Thymus (tissue), 11 donors: ENCODE results near the gene UNCX. TPM values are rescaled to one million over a fixed set of nuclear protein-coding genes. Genes with fewer than 3 reads are reported as not detected.
A peak's percentile ranks its signal among the peaks of the same experiment; 100 is the strongest.

Source experiments
- DNase-seq, 9 donors: peaks; one replicate each; pipeline ENCODE4 v3.0.0-alpha.2; 2013; ENCODE audit warnings: low spot score in 9 of 9, low read depth in 6 of 9, missing footprints in 1 of 9
- H3K27ac ChIP-seq, 2 donors: one replicate each; pipeline ENCODE4 v1.5.1; 2013; ENCODE audit warnings: control low read depth in 1 of 2, low read depth in 1 of 2, low read length in 1 of 2, mild to moderate bottlenecking in 1 of 2, moderate library complexity in 1 of 2
- H3K27me3 ChIP-seq, 2 donors: one replicate each; pipeline ENCODE4 v1.5.1; 2013; ENCODE audit warnings: low read length in 1 of 2; ENCODE audit not compliant: control insufficient read depth in 2 of 2, insufficient read depth in 1 of 2
- H3K36me3 ChIP-seq, 2 donors: one replicate each; pipeline ENCODE4 v1.5.1; 2013; ENCODE audit warnings: low read length in 1 of 2, mild to moderate bottlenecking in 1 of 2, moderate library complexity in 1 of 2; ENCODE audit not compliant: control insufficient read depth in 2 of 2, insufficient read depth in 2 of 2
- H3K4me1 ChIP-seq, 2 donors: one replicate each; pipeline ENCODE4 v1.5.1; 2013; ENCODE audit warnings: low read length in 2 of 2; ENCODE audit not compliant: control insufficient read depth in 2 of 2, insufficient read depth in 2 of 2
- H3K4me3 ChIP-seq, 2 donors: one replicate each; pipeline ENCODE4 v1.5.1; 2013; ENCODE audit warnings: low read length in 2 of 2, control low read depth in 1 of 2, mild to moderate bottlenecking in 1 of 2
- H3K9me3 ChIP-seq, 2 donors: one replicate each; pipeline ENCODE4 v1.5.1; 2013; ENCODE audit warnings: low read length in 1 of 2, mild to moderate bottlenecking in 1 of 2; ENCODE audit not compliant: control insufficient read depth in 2 of 2, insufficient read depth in 1 of 2
- WGBS: extraction: QIAGEN DNeasy Blood & Tissue Kit; methylation state at CpG from one replicate; pipeline ENCODE4 v1.1.7; 2013; 5-methylcytosine and 5-hydroxymethylcytosine counted together
- polyA plus RNA-seq: library from polyadenylated mRNA; stranded (reverse); fragments of 200-250 nt; gene quantifications from one replicate; pipeline ENCODE4 v1.2.3, GENCODE V29; 2013
- total RNA-seq: library from RNA; stranded (reverse); fragments of 120-200 nt; gene quantifications from one replicate; pipeline ENCODE4 v1.2.4, GENCODE V29; 2013
- donor health status: healthy.

Gene UNCX
- total and polyA plus RNA-seq, 2 donors: 0.05 to 0.07 TPM

GRCh38 chr7:1224086-1224716 is 8.5 kb upstream of the UNCX start:
- 10% methylated on average over 66 of the region's 66 CpGs for WGBS
- no peak for DNase-seq
- H3K27me3 ChIP-seq: peaks cover 79 to 100% of the 10 kb centered on the region in 2 donors

GRCh38 chr7:1225030-1225429 is 7.6 kb upstream of the UNCX start:
- Histone ChIP-seq H3K9me3 (peaks cover 1 to 13% of the 10 kb centered on the region in 2 donors), H3K36me3 (no peaks in the 10 kb centered on the region), H3K27ac (no peak overlapping the region), H3K4me3 (no peak overlapping the region), H3K4me1 (no peaks in the 10 kb centered on the region), H3K27me3 (peaks cover 84 to 99% of the 10 kb centered on the region in 2 donors)
- no peak for DNase-seq
- WGBS: 3% methylated on average over 11 of the region's 11 CpGs

More at GRCh38 chr7:1224086-1224716, 8.5 kb upstream of the UNCX start:
- H3K36me3 ChIP-seq: no peaks in the 10 kb centered on the region
- no peaks in the 10 kb centered on the region for H3K4me1 ChIP-seq
- H3K27ac ChIP-seq: no peak overlapping the region
- H3K4me3 ChIP-seq: no peak overlapping the region
- H3K9me3 ChIP-seq: peaks cover 1 to 13% of the 10 kb centered on the region in 2 donors

DNA sequence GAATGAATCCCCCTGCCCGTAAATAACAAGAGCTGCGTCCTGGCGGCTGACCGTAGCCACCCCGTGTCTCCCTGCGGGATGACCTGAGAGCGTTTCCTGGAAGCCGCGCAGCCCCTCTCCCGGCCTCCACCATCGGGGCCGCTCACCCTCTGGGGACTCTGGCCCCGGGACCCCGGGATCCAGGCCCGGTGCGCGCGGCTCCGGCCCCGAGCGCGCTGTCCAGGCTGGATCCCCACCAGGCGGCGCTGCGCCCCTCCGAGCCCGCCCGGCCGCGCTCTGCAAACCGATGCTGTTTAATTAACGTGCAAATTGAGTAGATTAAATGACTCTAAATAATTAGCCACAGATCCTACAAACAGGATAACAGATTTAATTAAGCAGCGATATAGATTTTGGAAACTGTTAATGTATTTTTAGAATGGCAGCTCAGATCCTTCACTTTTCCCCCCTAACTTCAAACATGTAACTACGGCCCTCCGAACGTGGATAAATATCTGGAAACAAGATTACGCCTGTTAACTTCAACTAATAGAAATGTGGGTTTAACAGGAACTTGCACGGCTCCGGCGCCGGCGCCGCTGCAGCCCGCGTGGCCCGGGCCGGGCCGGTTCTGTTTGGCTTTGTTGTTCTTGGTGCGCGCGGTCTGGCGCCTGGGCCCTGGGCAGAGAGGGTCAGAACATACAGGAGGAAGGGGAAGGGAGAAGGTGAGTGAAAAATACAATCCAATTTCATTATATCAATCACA is 7.1 kb upstream of the UNCX start:
- no peaks in the 10 kb centered on the region for H3K36me3 ChIP-seq
- H3K4me1 ChIP-seq: no peaks in the 10 kb centered on the region
- 7% methylated on average over 52 of the region's 52 CpGs for WGBS
- H3K4me3 ChIP-seq: no peak overlapping the region
- no peak overlapping the region for H3K27ac ChIP-seq
- H3K27me3 ChIP-seq: peaks cover 84 to 98% of the 10 kb centered on the region in 2 donors
- DNase-seq: peak in 1 of 9 donors; percentile 13
- peaks cover 1 to 13% of the 10 kb centered on the region in 2 donors for H3K9me3 ChIP-seq

GRCh38 chr7:1226186-1226901 is 6.3 kb upstream of the UNCX start:
- Histone ChIP-seq H3K27ac (no peak overlapping the region), H3K9me3 (peaks cover 2 to 20% of the 10 kb centered on the region in 2 donors), H3K4me1 (no peaks in the 10 kb centered on the region), H3K4me3 (no peak overlapping the region), H3K36me3 (no peaks in the 10 kb centered on the region), H3K27me3 (peaks cover 85 to 98% of the 10 kb centered on the region in 2 donors)
- WGBS: 16% methylated on average over 23 of the region's 23 CpGs
- DNase-seq: no peak

GRCh38 chr7:1227071-1227804 is 5.4 kb upstream of the UNCX start:
- Histone ChIP-seq H3K4me3 (no peak overlapping the region), H3K27ac (no peak overlapping the region), H3K4me1 (no peaks in the 10 kb centered on the region), H3K36me3 (no peaks in the 10 kb centered on the region), H3K27me3 (peaks cover 90 to 98% of the 10 kb centered on the region in 2 donors), H3K9me3 (peaks cover 2 to 22% of the 10 kb centered on the region in 2 donors)
- WGBS: 22% methylated on average over 25 of the region's 25 CpGs
- no peak for DNase-seq

DNA sequence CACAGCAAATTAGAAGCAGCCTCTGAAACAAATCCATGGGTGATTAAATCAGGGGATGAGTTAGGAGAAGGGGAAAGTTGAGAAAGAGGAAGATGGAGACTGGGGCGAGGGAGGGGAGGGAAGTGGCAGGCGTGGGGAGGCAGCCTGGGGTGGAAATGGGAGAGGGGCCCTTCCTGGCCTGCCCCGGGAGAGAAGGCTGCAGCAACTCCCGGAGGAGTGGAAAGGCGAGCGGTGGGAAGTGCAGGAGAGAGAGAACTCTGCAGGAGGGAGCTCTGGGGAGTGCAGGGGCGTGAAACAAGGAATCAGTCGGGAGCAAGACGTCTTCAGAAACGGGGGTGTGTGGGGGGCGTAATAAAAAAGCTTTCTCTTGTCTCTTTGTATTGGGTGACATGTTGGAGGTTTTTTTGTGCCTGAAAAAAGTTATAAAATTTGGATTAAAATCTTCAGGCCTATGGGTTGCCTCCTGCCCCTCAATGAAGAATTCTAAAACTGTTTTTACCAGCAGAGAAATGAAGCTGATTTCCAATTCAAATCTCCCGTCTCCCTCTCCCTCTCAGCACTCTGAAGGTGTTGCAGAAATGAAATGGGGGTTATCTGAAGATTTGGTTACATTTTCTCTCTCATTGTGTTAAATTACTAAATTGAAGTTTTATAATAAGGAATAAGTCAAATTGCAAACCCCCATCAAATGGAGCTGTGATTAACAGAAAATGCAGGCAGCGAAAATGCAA is 4.7 kb upstream of the UNCX start:
- Histone ChIP-seq H3K4me1 (no peaks in the 10 kb centered on the region), H3K27ac (no peak overlapping the region), H3K9me3 (peaks cover 2 to 22% of the 10 kb centered on the region in 2 donors), H3K36me3 (no peaks in the 10 kb centered on the region), H3K27me3 (peaks cover 94 to 98% of the 10 kb centered on the region in 2 donors), H3K4me3 (no peak overlapping the region)
- WGBS: 7% methylated on average over 13 of the region's 13 CpGs
- DNase-seq: no peak

DNA sequence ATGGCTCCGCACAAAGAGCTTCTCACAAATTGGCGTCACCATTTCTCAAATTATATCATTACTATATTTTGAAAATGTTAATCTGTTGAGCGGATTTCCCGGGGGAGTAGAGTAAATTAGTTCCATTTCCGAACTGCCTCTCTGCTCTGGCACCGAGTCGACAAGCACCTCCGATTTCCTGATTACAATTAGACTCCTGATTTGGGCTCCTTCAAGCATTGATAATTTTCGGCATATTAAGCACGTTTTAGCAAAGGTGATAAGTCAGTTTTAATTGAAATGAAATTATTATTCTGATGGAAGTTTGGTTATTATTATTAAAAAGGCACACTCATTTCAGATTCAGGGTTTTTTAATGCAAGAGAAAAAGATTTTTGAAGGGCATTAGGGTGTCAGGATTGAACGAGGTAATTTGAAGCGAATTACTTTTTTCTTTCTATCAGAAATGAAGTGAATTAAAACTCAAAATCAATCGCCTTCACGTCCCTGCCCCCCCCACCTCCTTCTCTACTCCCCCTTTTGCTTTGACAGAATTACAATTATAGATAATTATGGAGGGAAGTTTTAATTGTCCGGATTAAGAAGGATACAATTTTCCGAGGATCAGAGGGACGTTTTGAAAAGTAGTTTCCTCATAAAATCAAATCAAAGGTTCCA is 4.0 kb upstream of the UNCX start:
- no peak overlapping the region for H3K4me3 ChIP-seq
- peaks cover 1 to 19% of the 10 kb centered on the region in 2 donors for H3K9me3 ChIP-seq
- WGBS: 10% methylated on average over 17 of the region's 17 CpGs
- H3K27ac ChIP-seq: no peak overlapping the region
- no peaks in the 10 kb centered on the region for H3K4me1 ChIP-seq
- DNase-seq: no peak
- H3K36me3 ChIP-seq: no peaks in the 10 kb centered on the region
- H3K27me3 ChIP-seq: peaks cover 94 to 96% of the 10 kb centered on the region in 2 donors
